GM19023 (cell line): Measurements from ENCODE around the gene MIDN.

Experiments used
- ATAC-seq: cut with Tn5 transposase; IDR thresholded peaks from one replicate; pipeline ENCODE4 v1.9.1; 2021; ENCODE audit warnings: mild to moderate bottlenecking, moderate library complexity; ENCODE audit not compliant: unreplicated experiment

MIDN gene

GRCh38 chr19:1280636-1281568 lies 32.5 kb downstream of the MIDN start:
- no peak for ATAC-seq

- ATAC-seq: no peak
Measured at GRCh38 chr19:1281569-1282287, 33.3 kb downstream of the MIDN start.

- no peak for ATAC-seq
Measured at GRCh38 chr19:1282588-1283206, 34.3 kb downstream of the MIDN start.

- ATAC-seq: no peak
Measured at GRCh38 chr19:1283207-1283916, 35.0 kb downstream of the MIDN start.

GRCh38 chr19:1283917-1284292 lies 35.5 kb downstream of the MIDN start:
- ATAC-seq: no peak

- no peak for ATAC-seq
Measured at GRCh38 chr19:1284293-1284978, 36.1 kb downstream of the MIDN start.

- ATAC-seq: no peak
Measured at GRCh38 chr19:1284979-1285736, 36.8 kb downstream of the MIDN start.

GRCh38 chr19:1285737-1286360 lies 37.5 kb downstream of the MIDN start, which contains the start of gene EFNA2:
Gene EFNA2, plus strand, starts transcription at chr19:1285873. Its CDS starts 296 bp downstream, at chr19:1286169.
- no peak for ATAC-seq

GRCh38 chr19:1286487-1287353 lies 38.3 kb downstream of the MIDN start:
- ATAC-seq: no peak

- no peak for ATAC-seq
Measured at GRCh38 chr19:1287354-1288225, 39.2 kb downstream of the MIDN start.

GRCh38 chr19:1288226-1288612 lies 39.8 kb downstream of the MIDN start:
- ATAC-seq: no peak

GRCh38 chr19:1288833-1289685 lies 40.7 kb downstream of the MIDN start:
- no peak for ATAC-seq

- no peak for ATAC-seq
Measured at GRCh38 chr19:1289686-1290025, 41.3 kb downstream of the MIDN start.

- no peak for ATAC-seq
Measured at GRCh38 chr19:1290196-1290702, 41.9 kb downstream of the MIDN start.

- ATAC-seq: no peak
Measured at GRCh38 chr19:1290703-1291651, 42.6 kb downstream of the MIDN start.
